Fibroblast of the aortic adventitia (primary cell): Measurements from ENCODE around the gene TBC1D8. TPM values are rescaled to one million over a fixed set of nuclear protein-coding genes. Genes with fewer than 3 reads are reported as not detected.

Experiments
- DNase-seq: peaks from one replicate; pipeline ENCODE4 v3.0.0-alpha.2; 2010; ENCODE audit warnings: low read depth
- H3K4me3 ChIP-seq: 2 replicates; pipeline ENCODE4 v1.5.1; 2011; ENCODE audit warnings: low read depth, mild to moderate bottlenecking, control low read depth, low read length, moderate library complexity
- CTCF ChIP-seq: IDR thresholded peaks from 2 replicates; pipeline ENCODE4 v1.5.1; 2011; ENCODE audit warnings: mild to moderate bottlenecking, low read length, control low read depth, inconsistent platforms; ENCODE audit not compliant: insufficient read depth
- total RNA-seq: library from RNA; depleted of rRNA; stranded (reverse); fragments of >200 nt; gene quantifications from 2 replicates; pipeline ENCODE4 v1.2.3, GENCODE V29; 2012; ENCODE audit warnings: low replicate concordance

Gene TBC1D8
- total RNA-seq, 1 donor = 21.3 TPM

GRCh38 chr2:101012706-101013181 lies 138.4 kb downstream of the TBC1D8 start:
- no peak overlapping the region for H3K4me3 ChIP-seq
- TF ChIP-seq CTCF = peak; percentile 79
- DNase-seq = peak; percentile 72

- no peak for TF ChIP-seq CTCF
- DNase-seq = no peak
- no peak overlapping the region for H3K4me3 ChIP-seq
These were observed 139.0 kb downstream of the TBC1D8 start for GRCh38 chr2:101012054-101012705.

GRCh38 chr2:101011152-101011551 lies 140.0 kb downstream of the TBC1D8 start:
- no peak for DNase-seq
- no peak overlapping the region for H3K4me3 ChIP-seq
- no peak for TF ChIP-seq CTCF

GRCh38 chr2:101007415-101008345 lies 143.5 kb downstream of the TBC1D8 start:
- DNase-seq = no peak
- no peak overlapping the region for H3K4me3 ChIP-seq
- TF ChIP-seq CTCF = no peak

- DNase-seq = no peak
- H3K4me3 ChIP-seq = no peak overlapping the region
- TF ChIP-seq CTCF = no peak
These were observed 145.0 kb downstream of the TBC1D8 start for GRCh38 chr2:101006065-101006715.

GRCh38 chr2:101004620-101005325 lies 146.4 kb downstream of the TBC1D8 start:
- DNase-seq = no peak
- no peak for TF ChIP-seq CTCF
- peak overlapping the region; percentile 94 for H3K4me3 ChIP-seq
